Ecto neural progenitor cell (in vitro differentiated cells): ENCODE data around the gene OR2C3.
"Not testable (repeated sequence)": the region's sequence is repeated elsewhere in the genome, so short reads cannot be mapped to it uniquely, and the experiment has no call there.

ENCODE experiments used
- DNase-seq: peaks from one replicate; pipeline ENCODE4 v3.0.0-alpha.2; 2018; ENCODE audit warnings: low spot score

The OR2C3 gene

GRCh38 chr1:247517795-247518612 is 18.2 kb downstream of the OR2C3 start:
- no peak for DNase-seq

GRCh38 chr1:247506831-247507230 is 29.4 kb downstream of the OR2C3 start:
- no peak for DNase-seq

- no peak for DNase-seq
Observed at GRCh38 chr1:247500865-247501264, 35.4 kb downstream of the OR2C3 start.

GRCh38 chr1:247496581-247497285 is 39.5 kb downstream of the OR2C3 start:
- DNase-seq: no peak

GRCh38 chr1:247494767-247495166 is 41.5 kb downstream of the OR2C3 start:
- no peak for DNase-seq

GRCh38 chr1:247493106-247493505 is 43.1 kb downstream of the OR2C3 start:
- no peak for DNase-seq

- no peak for DNase-seq
Observed at GRCh38 chr1:247491328-247491727, 44.9 kb downstream of the OR2C3 start.

GRCh38 chr1:247487057-247487456 is 49.2 kb downstream of the OR2C3 start:
- DNase-seq: no peak

- no peak for DNase-seq
Observed at GRCh38 chr1:247482747-247483146, 53.5 kb downstream of the OR2C3 start.

GRCh38 chr1:247476328-247477058 is 59.7 kb downstream of the OR2C3 start:
- not testable (repeated sequence) for DNase-seq

- no peak for DNase-seq
Observed at GRCh38 chr1:247475793-247476192, 60.4 kb downstream of the OR2C3 start.
